Lower leg skin (tissue), 4 donors: ENCODE measurements around the gene MAP4K3. TPM values are rescaled to one million over a fixed set of nuclear protein-coding genes. Genes with fewer than 3 reads are reported as not detected.

ENCODE experiments used
- DNase-seq, 2 donors: peaks; one replicate each; pipeline ENCODE4 v3.0.0-alpha.2; 2019; ENCODE audit warnings: low spot score in 2 of 2
- H3K4me3 ChIP-seq: fragments of 200-600 bp; sonication (generic); 2 replicates; pipeline ENCODE4 v1.5.1; 2017; ENCODE audit warnings: mild to moderate bottlenecking, low read depth; ENCODE audit not compliant: poor library complexity, severe bottlenecking
- CTCF ChIP-seq, 3 donors: fragments of 450-650 bp; IDR thresholded peaks; one replicate each; pipeline ENCODE4 v1.5.1; 2016; ENCODE audit warnings: antibody characterized with exemption in 3 of 3, mild to moderate bottlenecking in 3 of 3, moderate library complexity in 2 of 3
- POLR2A ChIP-seq, 2 donors: fragments of 450-650 bp; IDR thresholded peaks; one replicate each; pipeline ENCODE4 v1.6.1; 2016 to 2017; ENCODE audit warnings: antibody characterized with exemption in 2 of 2, mild to moderate bottlenecking in 1 of 2, moderate library complexity in 1 of 2
- WGBS, 2 donors: methylation state at CpG; one replicate each; pipeline ENCODE4 v1.1.5; 2018; 5-methylcytosine and 5-hydroxymethylcytosine counted together
- intact Hi-C: fragments of 100-400 bp; cut with DNase I; formaldehyde crosslinking; loops from one replicate; pipeline ENCODE4 v1.15.0; 2023; ENCODE audit warnings: low total_unique reads
- total RNA-seq, 4 donors: library from RNA; depleted of rRNA; stranded (reverse); fragments of >200 nt; gene quantifications; one replicate each; pipeline ENCODE4 v1.1.0, GENCODE V29; 2016

MAP4K3 gene
- total RNA-seq, 4 donors from 2014 or later: 43.1 to 68.8 (median 45.6) TPM

GRCh38 chr2:39227628-39228412, 209.3 kb downstream of the MAP4K3 start:
- no peak for TF ChIP-seq POLR2A (IDR thresholded peaks at IDR 0.05)
- TF ChIP-seq CTCF (IDR thresholded peaks at IDR 0.05): peak in 1 of 3 donors; percentile 72
- no peak overlapping the region for H3K4me3 ChIP-seq
- DNase-seq: peak; percentile 64 to 95
- intact Hi-C loops: loop anchor here (5.0 kb wide), 1 partner anchor 166 kb away; no protein-coding TSS in a partner anchor
- WGBS, 2 donors: 22 to 25% methylated on average over 9 of the region's 9 CpGs

DNA sequence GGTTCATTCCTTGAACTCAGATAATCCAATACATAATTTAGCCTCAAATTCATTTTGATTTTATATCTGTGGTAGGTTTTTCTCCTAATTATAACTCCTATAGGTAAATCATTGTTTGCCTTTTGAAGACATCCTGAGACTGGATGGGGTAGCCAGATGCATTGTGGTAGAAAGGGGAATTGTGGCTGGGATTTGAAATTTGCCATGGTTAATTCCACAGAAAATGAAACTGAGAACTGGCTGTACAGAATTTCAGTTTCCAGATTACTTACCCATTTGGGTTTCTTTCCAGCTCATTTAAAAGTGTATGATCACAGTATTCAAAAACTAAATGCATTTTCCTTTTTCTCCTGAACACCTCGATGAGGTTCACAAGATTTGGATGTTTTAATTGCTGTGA, 211.5 kb downstream of the MAP4K3 start:
- intact Hi-C loops: loop anchor here (5.0 kb wide), 1 partner anchor 163 kb away; no protein-coding TSS in a partner anchor
- no peak for DNase-seq
- TF ChIP-seq CTCF (IDR thresholded peaks at IDR 0.05): no peak
- no peak for TF ChIP-seq POLR2A (IDR thresholded peaks at IDR 0.05)
- 87 to 95% methylated on average over 1 of the region's 1 CpG for WGBS, 2 donors
- no peak overlapping the region for H3K4me3 ChIP-seq

GRCh38 chr2:39223909-39224308, 213.2 kb downstream of the MAP4K3 start:
- intact Hi-C loops: no loop called here

DNA sequence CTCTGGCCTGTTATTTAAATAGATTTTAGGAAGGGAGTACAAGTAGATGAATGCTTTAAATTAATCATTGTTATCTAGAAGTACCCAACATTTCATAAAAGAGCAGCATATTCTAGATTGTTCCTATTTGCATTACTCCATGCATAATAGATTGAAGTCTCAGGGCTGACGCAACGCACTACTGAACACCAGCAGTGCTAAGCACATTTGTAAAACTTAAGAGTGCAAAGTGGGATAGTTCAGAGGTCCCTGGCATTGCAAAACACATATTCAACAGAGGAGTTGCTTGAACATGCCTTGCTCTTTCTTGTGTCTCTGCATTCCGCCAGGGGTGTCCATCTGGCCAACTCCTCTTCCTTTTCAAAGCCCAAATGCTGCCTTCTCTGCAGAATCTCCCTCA, 215.6 kb downstream of the MAP4K3 start:
- no peak for DNase-seq
- WGBS, 2 donors: 93 to 97% methylated on average over 3 of the region's 3 CpGs
- no peak overlapping the region for H3K4me3 ChIP-seq
- intact Hi-C loops: no loop called here
- TF ChIP-seq POLR2A (IDR thresholded peaks at IDR 0.05) (no peak), CTCF (IDR thresholded peaks at IDR 0.05) (no peak)

More at GRCh38 chr2:39223909-39224308, 213.2 kb downstream of the MAP4K3 start:
- TF ChIP-seq CTCF (IDR thresholded peaks at IDR 0.05) (no peak), POLR2A (IDR thresholded peaks at IDR 0.05) (no peak)
- no peak overlapping the region for H3K4me3 ChIP-seq
- DNase-seq: no peak
- 89 to 95% methylated on average over 1 of the region's 1 CpG for WGBS, 2 donors

DNA sequence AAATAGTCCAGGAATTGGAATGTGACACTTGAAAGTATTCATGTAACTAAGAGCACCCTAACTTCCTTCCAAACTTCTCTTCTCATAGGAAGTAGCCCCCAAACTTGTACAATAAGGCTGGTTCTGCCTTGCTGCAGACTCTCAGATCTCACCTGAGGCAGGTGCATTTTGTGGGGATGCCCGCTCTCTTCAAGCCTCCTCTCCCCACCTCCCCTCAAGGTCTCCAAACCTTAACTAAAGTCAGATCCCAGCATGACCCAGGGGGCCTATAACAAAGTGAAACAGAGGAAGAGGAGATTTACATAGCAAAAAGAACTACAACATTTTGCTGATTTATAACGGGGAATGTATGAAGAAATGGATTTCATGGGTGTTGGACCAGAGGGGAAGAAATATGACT, 216.9 kb downstream of the MAP4K3 start:
- H3K4me3 ChIP-seq: no peak overlapping the region
- no peak for DNase-seq
- WGBS, 2 donors: 85 to 91% methylated on average over 2 of the region's 2 CpGs
- intact Hi-C loops: no loop called here
- no peak for TF ChIP-seq POLR2A (IDR thresholded peaks at IDR 0.05)
- TF ChIP-seq CTCF (IDR thresholded peaks at IDR 0.05): no peak
